ENCODE data around the gene PSMB5.

- TF ChIP-seq ZNF207 (IDR thresholded peaks at IDR 0.05; ENCODE audit: borderline replicate concordance) = no peak
- no peak for TF ChIP-seq ZNF274 (CRISPR knock-in tag; IDR thresholded peaks at IDR 0.05)
- no peak for TF ChIP-seq EEA1 (CRISPR knock-in tag; IDR thresholded peaks at IDR 0.05; ENCODE audit: borderline replicate concordance)
- TF ChIP-seq CTCF (CRISPR knock-in tag; IDR thresholded peaks at IDR 0.05) = no peak
- TF ChIP-seq KDM4B (CRISPR knock-in tag; IDR thresholded peaks at IDR 0.05) = no peak
- TF ChIP-seq ZNF772 (CRISPR knock-in tag; IDR thresholded peaks at IDR 0.05) = no peak
These were observed 9.4 kb downstream of the PSMB5 start for GRCh38 chr14:23025151-23025814.
